Caco-2 (cell line): ENCODE data around the gene WDR77. TPM values are rescaled to one million over a fixed set of nuclear protein-coding genes. Genes with fewer than 3 reads are reported as not detected.

ENCODE experiments used
- BruUV-seq: library from RNA; stranded (reverse); fragments of 400-500 nt; replicated peaks from 2 replicates; lab custom pipeline; 2021; lab: Mats Ljungman, UMichigan
- CTCF ChIA-PET: fragments of 300-600 bp; sonication (Branson Sonifier 250); formaldehyde crosslinking; loops from one replicate; lab custom pipeline; 2022; ENCODE audit warnings: antibody characterized with exemption; lab: Charles Lee
- POLR2A ChIA-PET: fragments of 300-600 bp; sonication (Branson Sonifier 250); formaldehyde crosslinking; loops from one replicate; lab custom pipeline; 2022; ENCODE audit warnings: antibody characterized with exemption; lab: Charles Lee
- DNase-seq, 2 experiments: peaks; one replicate each; pipeline versions ENCODE4 v3.0.0 to v3.0.0-alpha.2; 2020 to 2022
- H3K27me3 ChIP-seq: replicated peaks from 2 replicates; pipeline ENCODE4 v1.6.0; 2011; ENCODE audit warnings: low read length; ENCODE audit not compliant: control insufficient read depth, insufficient read depth
- H3K36me3 ChIP-seq: 2 replicates; pipeline ENCODE4 v1.5.1; 2011; ENCODE audit warnings: low read length; ENCODE audit not compliant: control insufficient read depth, insufficient read depth
- H3K4me1 ChIP-seq: fragments of 250-450 bp; sonication (Bioruptor Pico); 2 replicates; pipeline ENCODE4 v1.5.1; 2020; ENCODE audit warnings: mild to moderate bottlenecking
- H3K4me3 ChIP-seq: 2 replicates; pipeline ENCODE4 v1.5.1; 2011; ENCODE audit warnings: low read depth, mild to moderate bottlenecking, control low read depth, low read length
- H3K9me3 ChIP-seq: fragments of 250-450 bp; sonication (Bioruptor Pico); 2 replicates; pipeline ENCODE4 v1.5.1; 2020; ENCODE audit warnings: mild to moderate bottlenecking, moderate library complexity
- H3K27ac Mint-ChIP-seq: one replicate; pipeline ENCODE4 v1.8.0; 2022; ENCODE audit warnings: mixed read lengths; ENCODE audit not compliant: unreplicated experiment
- H3K27me3 Mint-ChIP-seq: one replicate; pipeline ENCODE4 v1.8.0; 2022; ENCODE audit warnings: mixed read lengths; ENCODE audit not compliant: insufficient read depth, unreplicated experiment
- H3K36me3 Mint-ChIP-seq: one replicate; pipeline ENCODE4 v1.8.0; 2022; ENCODE audit warnings: mild to moderate bottlenecking, mixed read lengths; ENCODE audit not compliant: insufficient read depth, unreplicated experiment
- H3K4me1 Mint-ChIP-seq: one replicate; pipeline ENCODE4 v1.8.0; 2022; ENCODE audit warnings: low read depth, mixed read lengths; ENCODE audit not compliant: unreplicated experiment
- H3K4me3 Mint-ChIP-seq: one replicate; pipeline ENCODE4 v1.8.0; 2022; ENCODE audit warnings: mild to moderate bottlenecking, moderate library complexity, mixed read lengths; ENCODE audit not compliant: unreplicated experiment
- H3K9me3 Mint-ChIP-seq: one replicate; pipeline ENCODE4 v1.8.0; 2022; ENCODE audit warnings: mixed read lengths; ENCODE audit not compliant: unreplicated experiment
- CTCF ChIP-seq, 2 experiments: fragments of 200-600 bp in 1 of 2; IDR thresholded peaks; 1 replicate in 1 of 2; 2 replicates in 1 of 2; pipeline versions ENCODE4 v1.5.1 to v1.8.0; 2011 to 2022; ENCODE audit warnings: antibody characterized with exemption in 1 of 2, control low read depth in 1 of 2, inconsistent platforms in 1 of 2, low read depth in 1 of 2, low read length in 1 of 2, mild to moderate bottlenecking in 1 of 2, moderate library complexity in 1 of 2; ENCODE audit not compliant: insufficient read depth in 1 of 2, severe bottlenecking in 1 of 2, unreplicated experiment in 1 of 2
- intact Hi-C: fragments of 100-400 bp; cut with micrococcal nuclease; formaldehyde crosslinking; loops from one replicate; pipeline ENCODE4 v1.10.0; 2022; ENCODE audit not compliant: unreplicated experiment
- total RNA-seq: library from RNA; stranded (reverse); gene quantifications from 2 replicates; pipeline ENCODE4 v1.2.3, GENCODE V29; 2022

Gene WDR77
- total RNA-seq, 1 experiment from 2014 or later = 31.9 TPM

GRCh38 chr1:111465754-111466153 lies 16.7 kb upstream of the WDR77 start:
- intact Hi-C loops = no loop called here
- Mint-ChIP-seq H3K27me3 (no peaks in the 10 kb centered on the region), H3K27ac (no peak overlapping the region), H3K9me3 (no peaks in the 10 kb centered on the region), H3K4me3 (no peak overlapping the region), H3K4me1 (peaks cover 14% of the 10 kb centered on the region), H3K36me3 (peaks cover 2% of the 10 kb centered on the region)
- ChIA-PET CTCF (no interaction called here), POLR2A (no interaction called here)
- Histone ChIP-seq H3K36me3 (no peaks in the 10 kb centered on the region), H3K27me3 (no peaks in the 10 kb centered on the region), H3K4me1 (peaks cover 4% of the 10 kb centered on the region; the same call in 1 of the 2 replicates), H3K4me3 (no peak overlapping the region), H3K9me3 (no peaks in the 10 kb centered on the region)
- no peak for TF ChIP-seq CTCF (IDR thresholded peaks at IDR 0.05; ENCODE audit: insufficient read depth in 1 of 2, low read depth in 1 of 2, low read length in 1 of 2, severe bottlenecking in 1 of 2, unreplicated experiment in 1 of 2)
- no TSS peak for BruUV-seq
- DNase-seq = no peak

GRCh38 chr1:111463029-111463683 lies 14.1 kb upstream of the WDR77 start:
- Histone ChIP-seq H3K4me3 (no peak overlapping the region), H3K4me1 (peaks cover 4% of the 10 kb centered on the region; the same call in 1 of the 2 replicates), H3K9me3 (no peaks in the 10 kb centered on the region), H3K27me3 (no peaks in the 10 kb centered on the region), H3K36me3 (no peaks in the 10 kb centered on the region)
- CTCF ChIA-PET = no interaction called here
- Mint-ChIP-seq H3K4me3 (no peak overlapping the region), H3K27ac (no peak overlapping the region), H3K4me1 (peaks cover 14% of the 10 kb centered on the region), H3K27me3 (no peaks in the 10 kb centered on the region), H3K9me3 (no peaks in the 10 kb centered on the region), H3K36me3 (peaks cover 7% of the 10 kb centered on the region)
- POLR2A ChIA-PET = no interaction called here
- TF ChIP-seq CTCF (IDR thresholded peaks at IDR 0.05; ENCODE audit: insufficient read depth in 1 of 2, low read depth in 1 of 2, low read length in 1 of 2, severe bottlenecking in 1 of 2, unreplicated experiment in 1 of 2) = no peak
- intact Hi-C loops = no loop called here
- DNase-seq = no peak
- BruUV-seq = no TSS peak

GRCh38 chr1:111462370-111463028 lies 13.4 kb upstream of the WDR77 start:
- Mint-ChIP-seq H3K4me1 (peaks cover 14% of the 10 kb centered on the region), H3K4me3 (no peak overlapping the region), H3K36me3 (peaks cover 13% of the 10 kb centered on the region), H3K27ac (no peak overlapping the region), H3K27me3 (no peaks in the 10 kb centered on the region), H3K9me3 (no peaks in the 10 kb centered on the region)
- H3K9me3 ChIP-seq = no peaks in the 10 kb centered on the region
- H3K4me3 ChIP-seq = no peak overlapping the region
- DNase-seq = no peak
- no peaks in the 10 kb centered on the region for H3K27me3 ChIP-seq
- no peaks in the 10 kb centered on the region for H3K36me3 ChIP-seq
- POLR2A ChIA-PET = no interaction called here
- CTCF ChIA-PET = no interaction called here
- peaks cover 4% of the 10 kb centered on the region; the same call in 1 of the 2 replicates for H3K4me1 ChIP-seq
- no peak for TF ChIP-seq CTCF (IDR thresholded peaks at IDR 0.05; ENCODE audit: insufficient read depth in 1 of 2, low read depth in 1 of 2, low read length in 1 of 2, severe bottlenecking in 1 of 2, unreplicated experiment in 1 of 2)
- BruUV-seq = no TSS peak
- intact Hi-C loops = no loop called here
